SK-N-SH (cell line): ENCODE results near the gene TECRL. TPM values are rescaled to one million over a fixed set of nuclear protein-coding genes. Genes with fewer than 3 reads are reported as not detected.

Experiments
- CTCF ChIA-PET: fragments of 300-600, 350-600 bp; formaldehyde crosslinking; extraction: SDS; loops from one replicate; lab custom pipeline; 2021; lab: Yijun Ruan, JAX
- POLR2A ChIA-PET: fragments of 350-600 bp; sonication (Branson Sonifier 250); formaldehyde crosslinking; extraction: SDS; loops from one replicate; lab custom pipeline; 2020; ENCODE audit warnings: antibody characterized with exemption, inconsistent platforms; lab: Yijun Ruan, JAX
- DNase-seq: peaks from one replicate; pipeline ENCODE4 v3.0.0; 2012
- H2AFZ ChIP-seq: fragments of 200-600 bp; sonication (generic); 2 replicates; pipeline ENCODE4 v1.8.1; 2016; ENCODE audit warnings: antibody characterized with exemption, mild to moderate bottlenecking, low read depth
- H3F3A ChIP-seq: fragments of 200-600 bp; sonication (generic); replicated peaks from 2 replicates; pipeline ENCODE3; 2016; ENCODE audit warnings: antibody characterized with exemption, mild to moderate bottlenecking; ENCODE audit not compliant: insufficient read depth
- H3K27ac ChIP-seq, 2 experiments: fragments of 200-500 bp in 1 of 2; fragments of 200-600 bp in 1 of 2; sonication (Bioruptor generic) in 1 of 2; sonication (generic), shearing (Covaris generic) in 1 of 2; 2 replicates each; pipeline versions ENCODE4 v1.5.1 to v1.6.1; 2014 to 2016; ENCODE audit warnings: low read depth in 2 of 2, inconsistent platforms in 1 of 2, low read length in 1 of 2, mild to moderate bottlenecking in 1 of 2, mixed read lengths in 1 of 2
- H3K27me3 ChIP-seq: fragments of 200-600 bp; sonication (generic), shearing (Covaris generic); 2 replicates; pipeline ENCODE4 v1.6.1; 2016; ENCODE audit warnings: mixed run types; ENCODE audit not compliant: insufficient read depth
- H3K36me3 ChIP-seq, 2 experiments: fragments of 200-500 bp in 1 of 2; fragments of 200-600 bp in 1 of 2; sonication (Bioruptor generic) in 1 of 2; sonication (generic) in 1 of 2; replicated peaks in 1 of 2; 2 replicates each; pipeline versions ENCODE3 to v1.5.1; 2014 to 2016; ENCODE audit warnings: low read length in 1 of 2, mild to moderate bottlenecking in 1 of 2; ENCODE audit not compliant: insufficient read depth in 2 of 2, control insufficient read depth in 1 of 2
- H3K4me1 ChIP-seq, 2 experiments: fragments of 200-500 bp in 1 of 2; fragments of 200-600 bp in 1 of 2; sonication (Bioruptor generic) in 1 of 2; sonication (generic), shearing (Covaris generic) in 1 of 2; 2 replicates each; pipeline versions ENCODE4 v1.5.1 to v1.6.1; 2014 to 2016; ENCODE audit warnings: low read depth in 1 of 2, low read length in 1 of 2, mixed run types in 1 of 2; ENCODE audit not compliant: insufficient read depth in 2 of 2, control insufficient read depth in 1 of 2
- H3K4me2 ChIP-seq: fragments of 200-600 bp; sonication (generic), shearing (Covaris generic); 2 replicates; pipeline ENCODE4 v1.6.1; 2017; ENCODE audit warnings: mixed run types
- H3K4me3 ChIP-seq, 2 experiments: fragments of 200-500 bp in 1 of 2; fragments of 200-600 bp in 1 of 2; sonication (Bioruptor generic) in 1 of 2; sonication (generic), shearing (Covaris generic) in 1 of 2; 2 replicates each; pipeline versions ENCODE4 v1.5.1 to v1.8.1; 2014 to 2016; ENCODE audit warnings: low read depth in 2 of 2, inconsistent platforms in 1 of 2, low read length in 1 of 2, mild to moderate bottlenecking in 1 of 2, mixed read lengths in 1 of 2, moderate library complexity in 1 of 2
- H3K79me2 ChIP-seq: fragments of 200-600 bp; sonication (generic); 2 replicates; pipeline ENCODE4 v1.8.1; 2017; ENCODE audit warnings: mild to moderate bottlenecking; ENCODE audit not compliant: insufficient read depth
- H3K9ac ChIP-seq: fragments of 200-600 bp; sonication (generic); 2 replicates; pipeline ENCODE4 v1.6.1; 2017; ENCODE audit warnings: mixed run types
- H3K9me2 ChIP-seq: fragments of 200-600 bp; sonication (generic); 2 replicates; pipeline ENCODE4 v1.6.1; 2017; ENCODE audit warnings: mixed run types
- H3K9me3 ChIP-seq: fragments of 200-600 bp; sonication (generic); 2 replicates; pipeline ENCODE4 v1.6.1; 2017; ENCODE audit warnings: mixed run types, mild to moderate bottlenecking, moderate library complexity
- H4K20me1 ChIP-seq: fragments of 200-600 bp; sonication (generic); 2 replicates; pipeline ENCODE4 v1.6.1; 2017; ENCODE audit warnings: mild to moderate bottlenecking, mixed run types; ENCODE audit not compliant: insufficient read depth
- CTCF ChIP-seq: fragments of 200-600 bp; sonication (generic); IDR thresholded peaks from 2 replicates; pipeline ENCODE4 v1.6.1; 2017; ENCODE audit warnings: antibody characterized with exemption, mild to moderate bottlenecking, moderate library complexity
- EP300 ChIP-seq, 2 experiments: IDR thresholded peaks; 2 replicates each; pipeline versions ENCODE4 v1.4.0 to v1.6.1; 2012; ENCODE audit warnings: borderline replicate concordance in 1 of 2, low read depth in 1 of 2, low read length in 1 of 2
- EZH2phosphoT487 ChIP-seq: fragments of 200-600 bp; sonication (generic); IDR thresholded peaks from 2 replicates; pipeline ENCODE4 v1.6.1; 2017; ENCODE audit warnings: low read depth, mixed run types, mild to moderate bottlenecking, antibody characterized with exemption, moderate library complexity, borderline replicate concordance
- FOXJ3 ChIP-seq: sonication (generic); formaldehyde crosslinking; IDR thresholded peaks from 2 replicates; pipeline ENCODE4 v1.5.1; 2020; ENCODE audit warnings: mild to moderate bottlenecking, missing genetic modification reagents
- FOXM1 ChIP-seq: IDR thresholded peaks from 2 replicates; pipeline ENCODE4 v1.4.0; 2012; ENCODE audit warnings: low read depth, mild to moderate bottlenecking
- GABPA ChIP-seq: IDR thresholded peaks from 2 replicates; pipeline ENCODE4 v1.4.0; 2012; ENCODE audit warnings: low read depth, mild to moderate bottlenecking
- GATA2 ChIP-seq: sonication (generic); formaldehyde crosslinking; IDR thresholded peaks from 2 replicates; pipeline ENCODE4 v1.5.0; 2020; ENCODE audit warnings: mild to moderate bottlenecking, missing genetic modification reagents
- JUND ChIP-seq: IDR thresholded peaks from 2 replicates; pipeline ENCODE4 v1.4.0; 2012
- MEF2A ChIP-seq: IDR thresholded peaks from 2 replicates; pipeline ENCODE4 v1.4.0; 2012; ENCODE audit warnings: low read depth, borderline replicate concordance
- MXI1 ChIP-seq: IDR thresholded peaks from 2 replicates; pipeline ENCODE4 v1.6.1; 2012; ENCODE audit warnings: mild to moderate bottlenecking, low read depth, low read length, improper control_type of control experiment
- NFIC ChIP-seq: IDR thresholded peaks from 2 replicates; pipeline ENCODE4 v1.4.0; 2012; ENCODE audit warnings: borderline replicate concordance
- NRF1 ChIP-seq: IDR thresholded peaks from 2 replicates; pipeline ENCODE4 v1.6.1; 2012; ENCODE audit warnings: low read depth, mild to moderate bottlenecking, low read length
- RFX5 ChIP-seq: IDR thresholded peaks from 2 replicates; pipeline ENCODE4 v1.6.1; 2012; ENCODE audit warnings: mild to moderate bottlenecking, improper control_type of control experiment, low read length
- SMC3 ChIP-seq: IDR thresholded peaks from 2 replicates; pipeline ENCODE4 v1.6.1; 2012; ENCODE audit warnings: low read depth, low read length, improper control_type of control experiment
- TAF1 ChIP-seq: IDR thresholded peaks from 2 replicates; pipeline ENCODE4 v1.6.1; 2012; ENCODE audit warnings: low read depth, mild to moderate bottlenecking, low read length, moderate library complexity, borderline replicate concordance
- USF1 ChIP-seq: IDR thresholded peaks from 2 replicates; pipeline ENCODE4 v1.4.0; 2012; ENCODE audit warnings: low read depth, borderline replicate concordance
- YY1 ChIP-seq: IDR thresholded peaks from 2 replicates; pipeline ENCODE4 v1.4.0; 2012; ENCODE audit warnings: low read depth, mild to moderate bottlenecking
- WGBS: methylation state at CpG from one replicate; pipeline ENCODE4 v1.1.6; 2017; ENCODE audit warnings: low lambda C conversion rate; 5-methylcytosine and 5-hydroxymethylcytosine counted together
- polyA plus RNA-seq, 3 experiments: library from polyadenylated mRNA; depleted of rRNA; stranded (reverse); fragments of >200 nt; gene quantifications; 2 replicates each; pipeline ENCODE4 v1.2.3, GENCODE V29; 2012
- TF ChIP-seq, protein P1 (sequence below): IDR thresholded peaks from 2 replicates; pipeline ENCODE4 v1.6.1; 2012; ENCODE audit warnings: mild to moderate bottlenecking, low read depth, low read length, moderate library complexity
- TF ChIP-seq, protein P2 (sequence below): fragments of 150-350 bp; IDR thresholded peaks from 2 replicates; pipeline ENCODE4 v1.6.1; 2016; ENCODE audit warnings: mild to moderate bottlenecking, low read depth, low read length

The TECRL gene
- polyA plus RNA-seq, 1 of the 3 experiments (the other 2 are of a cell fraction) = not detected

- Histone ChIP-seq H3K27me3 (no peaks in the 10 kb centered on the region), H3K27ac (no peak overlapping the region), H2AFZ (no peak overlapping the region), H3K9ac (no peak overlapping the region), H3K9me3 (no peaks in the 10 kb centered on the region), H3K4me1 (no peaks in the 10 kb centered on the region), H3K4me2 (no peak overlapping the region), H3K36me3 (no peaks in the 10 kb centered on the region), H3K4me3 (no peak overlapping the region), H3K79me2 (no peaks in the 10 kb centered on the region), H3F3A (no peaks in the 10 kb centered on the region), H3K9me2 (no peaks in the 10 kb centered on the region), H4K20me1 (no peaks in the 10 kb centered on the region)
- no peak for TF ChIP-seq USF1
- TF ChIP-seq GABPA = no peak
- TF ChIP-seq NRF1 = no peak
- ChIA-PET CTCF (no interaction called here), POLR2A (no interaction called here)
- WGBS = 0% methylated on average over 2 of the region's 2 CpGs
- DNase-seq = no peak
These were observed 74.3 kb downstream of the TECRL start for GRCh38 chr4:64334964-64335363.

DNA sequence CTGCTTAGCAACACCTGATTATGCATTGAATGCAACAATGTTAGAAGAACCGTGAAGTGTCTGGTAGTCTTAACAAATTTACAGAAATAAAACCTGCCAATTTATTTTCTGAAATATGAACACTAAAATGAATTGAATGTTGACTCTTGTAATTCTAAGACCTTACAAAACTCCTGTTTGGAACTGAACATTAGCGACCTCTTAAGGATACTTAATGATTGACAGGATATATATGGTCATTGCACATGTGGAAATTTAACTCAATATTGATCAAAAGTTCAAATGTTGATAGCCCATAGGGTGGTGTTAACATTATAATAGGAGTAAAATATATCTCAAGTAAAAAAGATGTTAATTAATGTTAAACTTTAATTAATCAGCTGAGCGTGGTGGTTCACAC lies 79.1 kb downstream of the TECRL start:
- Histone ChIP-seq H3K27me3 (no peaks in the 10 kb centered on the region), H3K27ac (no peak overlapping the region), H3K36me3 (no peaks in the 10 kb centered on the region), H2AFZ (no peak overlapping the region), H3K9me2 (no peaks in the 10 kb centered on the region), H3K4me2 (no peak overlapping the region), H3K4me3 (no peak overlapping the region), H3K9me3 (no peaks in the 10 kb centered on the region), H3F3A (no peaks in the 10 kb centered on the region), H3K9ac (no peak overlapping the region), H3K79me2 (no peaks in the 10 kb centered on the region), H3K4me1 (no peaks in the 10 kb centered on the region), H4K20me1 (no peaks in the 10 kb centered on the region)
- 21% methylated on average over 3 of the region's 3 CpGs for WGBS
- CTCF ChIA-PET = no interaction called here
- DNase-seq = no peak
- TF ChIP-seq JUND = no peak
- TF ChIP-seq CTCF = no peak
- TF ChIP-seq, protein P1, sequence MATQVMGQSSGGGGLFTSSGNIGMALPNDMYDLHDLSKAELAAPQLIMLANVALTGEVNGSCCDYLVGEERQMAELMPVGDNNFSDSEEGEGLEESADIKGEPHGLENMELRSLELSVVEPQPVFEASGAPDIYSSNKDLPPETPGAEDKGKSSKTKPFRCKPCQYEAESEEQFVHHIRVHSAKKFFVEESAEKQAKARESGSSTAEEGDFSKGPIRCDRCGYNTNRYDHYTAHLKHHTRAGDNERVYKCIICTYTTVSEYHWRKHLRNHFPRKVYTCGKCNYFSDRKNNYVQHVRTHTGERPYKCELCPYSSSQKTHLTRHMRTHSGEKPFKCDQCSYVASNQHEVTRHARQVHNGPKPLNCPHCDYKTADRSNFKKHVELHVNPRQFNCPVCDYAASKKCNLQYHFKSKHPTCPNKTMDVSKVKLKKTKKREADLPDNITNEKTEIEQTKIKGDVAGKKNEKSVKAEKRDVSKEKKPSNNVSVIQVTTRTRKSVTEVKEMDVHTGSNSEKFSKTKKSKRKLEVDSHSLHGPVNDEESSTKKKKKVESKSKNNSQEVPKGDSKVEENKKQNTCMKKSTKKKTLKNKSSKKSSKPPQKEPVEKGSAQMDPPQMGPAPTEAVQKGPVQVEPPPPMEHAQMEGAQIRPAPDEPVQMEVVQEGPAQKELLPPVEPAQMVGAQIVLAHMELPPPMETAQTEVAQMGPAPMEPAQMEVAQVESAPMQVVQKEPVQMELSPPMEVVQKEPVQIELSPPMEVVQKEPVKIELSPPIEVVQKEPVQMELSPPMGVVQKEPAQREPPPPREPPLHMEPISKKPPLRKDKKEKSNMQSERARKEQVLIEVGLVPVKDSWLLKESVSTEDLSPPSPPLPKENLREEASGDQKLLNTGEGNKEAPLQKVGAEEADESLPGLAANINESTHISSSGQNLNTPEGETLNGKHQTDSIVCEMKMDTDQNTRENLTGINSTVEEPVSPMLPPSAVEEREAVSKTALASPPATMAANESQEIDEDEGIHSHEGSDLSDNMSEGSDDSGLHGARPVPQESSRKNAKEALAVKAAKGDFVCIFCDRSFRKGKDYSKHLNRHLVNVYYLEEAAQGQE = no peak
- no peak for TF ChIP-seq YY1
- no peak for TF ChIP-seq FOXJ3 (CRISPR knock-in tag)
- no peak for TF ChIP-seq EZH2phosphoT487
- no peak for TF ChIP-seq USF1
- no peak for TF ChIP-seq RFX5
- no peak for TF ChIP-seq TAF1
- TF ChIP-seq SMC3 = no peak
- no peak for TF ChIP-seq MEF2A
- TF ChIP-seq NFIC = no peak
- TF ChIP-seq MXI1 = no peak
- TF ChIP-seq, protein P2, sequence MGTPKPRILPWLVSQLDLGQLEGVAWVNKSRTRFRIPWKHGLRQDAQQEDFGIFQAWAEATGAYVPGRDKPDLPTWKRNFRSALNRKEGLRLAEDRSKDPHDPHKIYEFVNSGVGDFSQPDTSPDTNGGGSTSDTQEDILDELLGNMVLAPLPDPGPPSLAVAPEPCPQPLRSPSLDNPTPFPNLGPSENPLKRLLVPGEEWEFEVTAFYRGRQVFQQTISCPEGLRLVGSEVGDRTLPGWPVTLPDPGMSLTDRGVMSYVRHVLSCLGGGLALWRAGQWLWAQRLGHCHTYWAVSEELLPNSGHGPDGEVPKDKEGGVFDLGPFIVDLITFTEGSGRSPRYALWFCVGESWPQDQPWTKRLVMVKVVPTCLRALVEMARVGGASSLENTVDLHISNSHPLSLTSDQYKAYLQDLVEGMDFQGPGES = no peak
- no peak for TF ChIP-seq EP300 (IDR thresholded peaks at IDR 0.05; ENCODE audit: borderline replicate concordance in 1 of 2, low read depth in 1 of 2, low read length in 1 of 2)
- TF ChIP-seq GATA2 (CRISPR knock-in tag) = no peak
- no peak for TF ChIP-seq FOXM1
- POLR2A ChIA-PET = no interaction called here
